HepG2 (cell line): ENCODE measurements around the gene PXT1. TPM values are rescaled to one million over a fixed set of nuclear protein-coding genes. Genes with fewer than 3 reads are reported as not detected.

Experiments used
- ATAC-seq: fragments of 200-7000 bp; cut with Tn5 transposase; 3 replicates; pipeline ENCODE4 v1.9.1; 2020; ENCODE audit warnings: mild to moderate bottlenecking, moderate library complexity
- BruUV-seq: library from RNA; stranded (reverse); fragments of 400-500 nt; replicated peaks from 2 replicates; lab custom pipeline; 2021; lab: Mats Ljungman, UMichigan
- CTCF ChIA-PET: fragments of 300-600 bp; formaldehyde crosslinking; extraction: SDS; loops from one replicate; lab custom pipeline; 2021; ENCODE audit warnings: low total read pairs, inconsistent platforms, low intra/inter-chr PET ratio; lab: Yijun Ruan, JAX
- POLR2A ChIA-PET: fragments of 350-600 bp; sonication (Branson Sonifier 250); formaldehyde crosslinking; loops from one replicate; lab custom pipeline; 2020; ENCODE audit warnings: antibody characterized with exemption, inconsistent platforms; lab: Yijun Ruan, JAX
- DNase-seq: peaks from one replicate; pipeline ENCODE4 v3.0.0-alpha.2; 2015; ENCODE audit warnings: low spot score
- FAIRE-seq: peaks from 3 replicates; lab custom pipeline; 2011; peaks lifted over from hg19 to GRCh38; lab: Jason Lieb, UNC
- H2AFZ ChIP-seq: one replicate; pipeline ENCODE4 v1.6.1; 2011; ENCODE audit warnings: low read length, inconsistent platforms
- H3K27ac ChIP-seq: fragments of 300-600 bp; 3 replicates; pipeline ENCODE4 v1.8.0; 2011; ENCODE audit warnings: mixed run types, mild to moderate bottlenecking, mixed read lengths, low read length, inconsistent platforms; ENCODE audit not compliant: insufficient read depth; ENCODE audit errors: extremely low read length
- H3K27me3 ChIP-seq, 2 experiments: fragments of 200-600 bp in 1 of 2; 2 replicates in 1 of 2; 3 replicates in 1 of 2; pipeline versions ENCODE4 v1.6.0 to v1.8.0; 2011; ENCODE audit warnings: low read length in 2 of 2, mild to moderate bottlenecking in 2 of 2, moderate library complexity in 2 of 2, inconsistent platforms in 1 of 2; ENCODE audit not compliant: insufficient read depth in 2 of 2, control insufficient read depth in 1 of 2
- H3K36me3 ChIP-seq, 2 experiments: fragments of 200-600 bp in 1 of 2; replicated peaks in 1 of 2; 2 replicates in 1 of 2; 3 replicates in 1 of 2; pipeline versions ENCODE4 v1.5.1 to v1.8.0; 2011; ENCODE audit warnings: low read length in 2 of 2, inconsistent platforms in 1 of 2; ENCODE audit not compliant: insufficient read depth in 2 of 2, control insufficient read depth in 1 of 2
- H3K4me1 ChIP-seq: 2 replicates; pipeline ENCODE4 v1.5.1; 2012; ENCODE audit warnings: low read length, inconsistent platforms; ENCODE audit not compliant: insufficient read depth
- H3K4me2 ChIP-seq: 2 replicates; pipeline ENCODE4 v1.6.0; 2011; ENCODE audit warnings: low read depth, low read length, inconsistent platforms
- H3K4me3 ChIP-seq, 3 experiments: fragments of 200-600 bp in 1 of 3; sonication (generic), shearing (Covaris generic) in 1 of 3; replicated peaks in 1 of 3; 2 replicates each; pipeline ENCODE4 v1.5.1; 2011 to 2016; ENCODE audit warnings: low read length in 3 of 3, inconsistent platforms in 2 of 3, low read depth in 2 of 3, mild to moderate bottlenecking in 2 of 3, control low read depth in 1 of 3, mixed read lengths in 1 of 3; ENCODE audit not compliant: insufficient read depth in 1 of 3
- H3K79me2 ChIP-seq: one replicate; pipeline ENCODE4 v1.6.1; 2011; ENCODE audit warnings: low read length, inconsistent platforms; ENCODE audit not compliant: insufficient read depth
- H3K9ac ChIP-seq: 2 replicates; pipeline ENCODE4 v1.6.0; 2011; ENCODE audit warnings: mild to moderate bottlenecking, low read depth, low read length, inconsistent platforms; ENCODE audit not compliant: insufficient read depth
- H3K9me3 ChIP-seq: 2 replicates; pipeline ENCODE4 v1.5.1; 2012; ENCODE audit warnings: mild to moderate bottlenecking, low read length
- H4K20me1 ChIP-seq: 2 replicates; pipeline ENCODE4 v1.6.0; 2011; ENCODE audit warnings: inconsistent platforms, mild to moderate bottlenecking, low read length, moderate library complexity; ENCODE audit not compliant: insufficient read depth
- CENPX ChIP-seq: sonication (generic); formaldehyde crosslinking; IDR thresholded peaks from 2 replicates; pipeline ENCODE4 v1.9.0; 2021; ENCODE audit warnings: mild to moderate bottlenecking, missing genetic modification reagents, moderate library complexity
- DPF2 ChIP-seq: sonication (generic); formaldehyde crosslinking; IDR thresholded peaks from 2 replicates; pipeline ENCODE4 v1.4.0; 2020; ENCODE audit warnings: mild to moderate bottlenecking, low read depth, missing genetic modification reagents, borderline replicate concordance
- FOXA3 ChIP-seq: IDR thresholded peaks from 2 replicates; pipeline ENCODE4 v1.6.1; 2016; ENCODE audit warnings: missing genetic modification reagents, missing compliant biosample characterization
- MIER3 ChIP-seq: IDR thresholded peaks from 2 replicates; pipeline ENCODE4 v1.6.1; 2016; ENCODE audit warnings: missing compliant biosample characterization, borderline replicate concordance
- RFXAP ChIP-seq: sonication (generic); formaldehyde crosslinking; IDR thresholded peaks from 2 replicates; pipeline ENCODE4 v1.4.0; 2020; ENCODE audit warnings: missing genetic modification reagents, borderline replicate concordance
- THAP11 ChIP-seq: IDR thresholded peaks from 2 replicates; pipeline ENCODE4 v1.6.1; 2016; ENCODE audit warnings: missing biosample characterization, missing genetic modification reagents
- TSC22D2 ChIP-seq: sonication (generic); formaldehyde crosslinking; IDR thresholded peaks from 2 replicates; pipeline ENCODE4 v1.5.1; 2020; ENCODE audit warnings: missing genetic modification reagents, mild to moderate bottlenecking, borderline replicate concordance
- ZBTB20 ChIP-seq: sonication (generic); formaldehyde crosslinking; IDR thresholded peaks from 2 replicates; pipeline ENCODE4 v1.8.1; 2023; ENCODE audit warnings: missing genetic modification reagents, low read depth, mild to moderate bottlenecking, borderline replicate concordance
- ZNF225 ChIP-seq: sonication (generic); formaldehyde crosslinking; IDR thresholded peaks from 2 replicates; pipeline ENCODE4 v1.4.0; 2020; ENCODE audit warnings: mild to moderate bottlenecking, missing genetic modification reagents
- ZNF292 ChIP-seq: sonication (generic); formaldehyde crosslinking; IDR thresholded peaks from 2 replicates; pipeline ENCODE4 v1.8.1; 2022; ENCODE audit warnings: mild to moderate bottlenecking, low read depth, missing genetic modification reagents, borderline replicate concordance
- ZNF431 ChIP-seq: sonication (generic); formaldehyde crosslinking; IDR thresholded peaks from 2 replicates; pipeline ENCODE4 v1.9.0; 2022; ENCODE audit warnings: missing genetic modification reagents, low read depth, mild to moderate bottlenecking, borderline replicate concordance
- ZNF577 ChIP-seq: sonication (generic); formaldehyde crosslinking; IDR thresholded peaks from 2 replicates; pipeline ENCODE4 v1.4.0; 2020; ENCODE audit warnings: mild to moderate bottlenecking, low read depth, missing genetic modification reagents, borderline replicate concordance
- ZNF598 ChIP-seq: sonication (generic); formaldehyde crosslinking; IDR thresholded peaks from 2 replicates; pipeline ENCODE4 v1.5.1; 2020; ENCODE audit warnings: mild to moderate bottlenecking, missing genetic modification reagents, borderline replicate concordance
- WGBS: methylation state at CpG from one replicate; pipeline ENCODE4 v1.1.6; 2017; ENCODE audit warnings: low lambda C conversion rate; 5-methylcytosine and 5-hydroxymethylcytosine counted together
- in situ Hi-C: cut with HindIII; loops from 2 replicates; pipeline ENCODE4 v1.10.0; 2017; ENCODE audit warnings: low pct_unique_long_range_greater_than_20kb; ENCODE audit not compliant: extremely low pct_ligation_motif_present
- intact Hi-C: fragments of 100-400 bp; cut with micrococcal nuclease; formaldehyde crosslinking; loops from one replicate; pipeline ENCODE4 v1.10.0; 2022; ENCODE audit not compliant: unreplicated experiment
- polyA plus RNA-seq, 8 experiments: library from polyadenylated mRNA; depleted of rRNA in 3 of 8; stranded (reverse) in 7 of 8; unstranded in 1 of 8; fragments of >200 nt; fragmentation: Illumina TruSeq in 4 of 8; extraction: Trizol in 4 of 8; gene quantifications; 2 replicates each; pipeline versions ENCODE4 v1.2.1 to v1.2.3, GENCODE V29; 2011 to 2016; ENCODE audit warnings: low read depth in 4 of 8, missing spikeins in 1 of 8, mixed read lengths in 1 of 8; ENCODE audit not compliant: insufficient read depth in 1 of 8
- total RNA-seq, 5 experiments: library from RNA; depleted of rRNA; stranded (reverse); fragments of >200 nt; fragmentation: Illumina TruSeq; extraction: Trizol; gene quantifications; 2 replicates each; pipeline ENCODE4 v1.2.3, GENCODE V29; 2016; ENCODE audit warnings: low read depth in 1 of 5
- TF ChIP-seq, protein P1 (sequence below): sonication (generic); formaldehyde crosslinking; IDR thresholded peaks from 2 replicates; pipeline ENCODE4 v1.8.1; 2022; ENCODE audit warnings: low read depth, mild to moderate bottlenecking, missing genetic modification reagents

The PXT1 gene
- total and polyA plus RNA-seq, 2 of the 13 experiments (the other 11 are each of a cell fraction or from before 2014, with no cell fraction given): 0.04 TPM; not detected in 1

- DNase-seq (no peak), FAIRE-seq (no peak), ATAC-seq (no peak)
- no peak overlapping the region for H3K9ac ChIP-seq
- no peak overlapping the region for H3K27ac ChIP-seq
- no peaks in the 10 kb centered on the region for H3K9me3 ChIP-seq
- no TSS peak for BruUV-seq
- in situ Hi-C loops: no loop called here
- H2AFZ ChIP-seq: no peak overlapping the region
- TF ChIP-seq CENPX (CRISPR knock-in tag) (no peak), FOXA3 (no peak), MIER3 (CRISPR knock-in tag) (no peak), ZNF431 (CRISPR knock-in tag) (no peak), ZNF225 (CRISPR knock-in tag) (no peak), RFXAP (CRISPR knock-in tag) (no peak), ZNF598 (CRISPR knock-in tag) (no peak), TSC22D2 (CRISPR knock-in tag) (no peak), THAP11 (no peak), DPF2 (CRISPR knock-in tag) (no peak), ZBTB20 (CRISPR knock-in tag) (no peak), ZNF577 (CRISPR knock-in tag) (no peak), ZNF292 (CRISPR knock-in tag) (no peak)
- TF ChIP-seq, protein P1, sequence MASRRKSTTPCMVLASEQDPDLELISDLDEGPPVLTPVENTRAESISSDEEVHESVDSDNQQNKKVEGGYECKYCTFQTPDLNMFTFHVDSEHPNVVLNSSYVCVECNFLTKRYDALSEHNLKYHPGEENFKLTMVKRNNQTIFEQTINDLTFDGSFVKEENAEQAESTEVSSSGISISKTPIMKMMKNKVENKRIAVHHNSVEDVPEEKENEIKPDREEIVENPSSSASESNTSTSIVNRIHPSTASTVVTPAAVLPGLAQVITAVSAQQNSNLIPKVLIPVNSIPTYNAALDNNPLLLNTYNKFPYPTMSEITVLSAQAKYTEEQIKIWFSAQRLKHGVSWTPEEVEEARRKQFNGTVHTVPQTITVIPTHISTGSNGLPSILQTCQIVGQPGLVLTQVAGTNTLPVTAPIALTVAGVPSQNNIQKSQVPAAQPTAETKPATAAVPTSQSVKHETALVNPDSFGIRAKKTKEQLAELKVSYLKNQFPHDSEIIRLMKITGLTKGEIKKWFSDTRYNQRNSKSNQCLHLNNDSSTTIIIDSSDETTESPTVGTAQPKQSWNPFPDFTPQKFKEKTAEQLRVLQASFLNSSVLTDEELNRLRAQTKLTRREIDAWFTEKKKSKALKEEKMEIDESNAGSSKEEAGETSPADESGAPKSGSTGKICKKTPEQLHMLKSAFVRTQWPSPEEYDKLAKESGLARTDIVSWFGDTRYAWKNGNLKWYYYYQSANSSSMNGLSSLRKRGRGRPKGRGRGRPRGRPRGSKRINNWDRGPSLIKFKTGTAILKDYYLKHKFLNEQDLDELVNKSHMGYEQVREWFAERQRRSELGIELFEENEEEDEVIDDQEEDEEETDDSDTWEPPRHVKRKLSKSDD (CRISPR knock-in tag): no peak
- ChIA-PET POLR2A (no interaction called here), CTCF (no interaction called here)
- peaks cover 16% of the 10 kb centered on the region for H4K20me1 ChIP-seq
- peaks cover 7 to 22% of the 10 kb centered on the region in 2 experiments for H3K36me3 ChIP-seq
- no peak overlapping the region for H3K4me3 ChIP-seq
- no peak overlapping the region for H3K4me2 ChIP-seq
- H3K27me3 ChIP-seq: no peaks in the 10 kb centered on the region
- H3K79me2 ChIP-seq: peaks cover 51% of the 10 kb centered on the region
- WGBS: 87% methylated on average over 6 of the region's 6 CpGs
- intact Hi-C loops: no loop called here
- H3K4me1 ChIP-seq: no peaks in the 10 kb centered on the region
These were observed 26.6 kb upstream of the PXT1 start for GRCh38 chr6:36469148-36469661.
